ENCODE data around the gene KSR2. TPM values are rescaled to one million over a fixed set of nuclear protein-coding genes. Genes with fewer than 3 reads are reported as not detected.

Gene KSR2
- total and polyA plus RNA-seq, 7 donors, result under 0.01 to 1.1 (median 0.41) TPM

DNA sequence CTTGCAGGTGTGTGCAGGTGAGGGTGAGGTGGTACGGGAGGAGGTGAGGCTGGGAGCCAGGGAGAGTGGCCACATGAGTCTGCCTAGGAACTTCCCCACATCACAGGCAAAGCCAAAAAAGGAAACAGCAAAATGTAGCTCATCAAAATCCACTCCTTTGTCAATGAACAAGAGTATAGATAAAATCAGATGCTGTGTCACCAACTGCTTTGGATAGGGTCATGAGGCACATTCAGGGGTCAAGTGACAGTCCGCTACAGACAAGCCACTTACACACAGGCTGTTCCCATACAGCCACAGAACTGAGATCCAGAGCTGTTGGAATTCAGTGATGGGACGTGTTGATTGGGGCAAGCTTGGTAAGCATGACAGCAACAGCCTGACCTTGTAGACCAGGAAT lies 507.1 kb downstream of the KSR2 start:
- no peak overlapping the region for H3K27ac ChIP-seq
- intact Hi-C loops (cut with DNase I), result no loop called here
- H3K36me3 ChIP-seq, result no peaks in the 10 kb centered on the region
- H3K4me1 ChIP-seq, result no peaks in the 10 kb centered on the region
- peaks cover 0 to 4% (median 0%) of the 10 kb centered on the region in 3 donors for H3K27me3 ChIP-seq
- DNase-seq, result no peak
- 84 to 91% methylated on average over 3 of the region's 3 CpGs for WGBS, 2 donors
- TF ChIP-seq EP300 (IDR thresholded peaks at IDR 0.05) (no peak), POLR2AphosphoS5 (IDR thresholded peaks at IDR 0.05) (no peak), POLR2A (IDR thresholded peaks at IDR 0.05) (no peak)
- TF ChIP-seq, protein P1, sequence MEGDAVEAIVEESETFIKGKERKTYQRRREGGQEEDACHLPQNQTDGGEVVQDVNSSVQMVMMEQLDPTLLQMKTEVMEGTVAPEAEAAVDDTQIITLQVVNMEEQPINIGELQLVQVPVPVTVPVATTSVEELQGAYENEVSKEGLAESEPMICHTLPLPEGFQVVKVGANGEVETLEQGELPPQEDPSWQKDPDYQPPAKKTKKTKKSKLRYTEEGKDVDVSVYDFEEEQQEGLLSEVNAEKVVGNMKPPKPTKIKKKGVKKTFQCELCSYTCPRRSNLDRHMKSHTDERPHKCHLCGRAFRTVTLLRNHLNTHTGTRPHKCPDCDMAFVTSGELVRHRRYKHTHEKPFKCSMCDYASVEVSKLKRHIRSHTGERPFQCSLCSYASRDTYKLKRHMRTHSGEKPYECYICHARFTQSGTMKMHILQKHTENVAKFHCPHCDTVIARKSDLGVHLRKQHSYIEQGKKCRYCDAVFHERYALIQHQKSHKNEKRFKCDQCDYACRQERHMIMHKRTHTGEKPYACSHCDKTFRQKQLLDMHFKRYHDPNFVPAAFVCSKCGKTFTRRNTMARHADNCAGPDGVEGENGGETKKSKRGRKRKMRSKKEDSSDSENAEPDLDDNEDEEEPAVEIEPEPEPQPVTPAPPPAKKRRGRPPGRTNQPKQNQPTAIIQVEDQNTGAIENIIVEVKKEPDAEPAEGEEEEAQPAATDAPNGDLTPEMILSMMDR (IDR thresholded peaks at IDR 0.05), result no peak
- no peaks in the 10 kb centered on the region for H3K9me3 ChIP-seq
- H3K4me3 ChIP-seq, result no peak overlapping the region

DNA sequence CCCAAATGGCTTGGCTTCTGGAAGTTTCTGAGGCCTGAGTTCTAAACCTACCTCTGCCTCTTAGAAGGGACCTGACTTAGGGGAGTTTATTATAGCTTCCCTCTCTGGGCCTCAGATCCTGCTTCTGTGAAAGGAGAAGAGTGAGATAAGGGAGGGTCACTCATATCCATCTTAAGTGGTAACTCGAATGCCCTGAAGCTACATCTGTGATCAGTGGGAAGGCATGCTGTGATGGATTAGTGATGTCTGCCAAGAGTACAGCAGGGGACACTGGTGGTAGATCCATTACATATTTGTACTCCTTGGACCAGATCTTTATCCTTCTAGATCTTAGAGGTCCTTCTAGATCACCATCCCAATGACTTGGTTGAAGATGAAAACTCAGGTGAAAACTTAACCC lies 509.6 kb downstream of the KSR2 start:
- Histone ChIP-seq H3K4me3 (no peak overlapping the region), H3K4me1 (no peaks in the 10 kb centered on the region), H3K27me3 (no peaks in the 10 kb centered on the region), H3K36me3 (no peaks in the 10 kb centered on the region), H3K27ac (no peak overlapping the region), H3K9me3 (no peaks in the 10 kb centered on the region)
- intact Hi-C loops (cut with DNase I), result no loop called here
- 88 to 91% methylated on average over 1 of the region's 1 CpG for WGBS, 2 donors
- no peak for DNase-seq
- TF ChIP-seq POLR2A (IDR thresholded peaks at IDR 0.05) (no peak), EP300 (IDR thresholded peaks at IDR 0.05) (no peak), POLR2AphosphoS5 (IDR thresholded peaks at IDR 0.05) (no peak)
- TF ChIP-seq, protein P1 (IDR thresholded peaks at IDR 0.05), result no peak

DNA sequence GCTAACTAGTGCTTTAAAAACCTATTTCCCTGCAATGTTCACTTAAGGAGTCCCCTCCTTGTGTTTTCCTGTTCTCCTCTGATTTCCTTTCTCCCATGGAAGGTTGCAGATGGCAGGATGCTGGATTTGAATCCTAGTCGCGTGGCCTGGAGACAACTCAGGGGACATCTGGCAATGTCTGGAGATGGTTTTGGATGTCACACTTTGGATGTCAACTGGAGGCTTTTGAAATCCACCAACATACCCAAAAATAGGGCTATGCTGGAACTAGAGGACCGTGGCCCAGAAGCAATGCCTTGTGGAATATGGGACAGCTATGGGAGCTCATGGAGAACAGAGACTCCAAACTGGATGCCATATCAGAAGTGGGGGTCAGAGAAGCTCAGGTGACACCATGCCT lies 511.6 kb downstream of the KSR2 start:
- no peaks in the 10 kb centered on the region for H3K4me1 ChIP-seq
- no peaks in the 10 kb centered on the region for H3K36me3 ChIP-seq
- no peaks in the 10 kb centered on the region for H3K27me3 ChIP-seq
- no peak overlapping the region for H3K27ac ChIP-seq
- 81 to 87% methylated on average over 3 of the region's 3 CpGs for WGBS, 2 donors
- H3K9me3 ChIP-seq, result no peaks in the 10 kb centered on the region
- H3K4me3 ChIP-seq, result no peak overlapping the region
- no peak for TF ChIP-seq EP300 (IDR thresholded peaks at IDR 0.05)
- TF ChIP-seq POLR2A (IDR thresholded peaks at IDR 0.05), result no peak
- TF ChIP-seq, protein P1 (IDR thresholded peaks at IDR 0.05), result no peak
- intact Hi-C loops (cut with DNase I), result no loop called here
- DNase-seq, result no peak

DNA sequence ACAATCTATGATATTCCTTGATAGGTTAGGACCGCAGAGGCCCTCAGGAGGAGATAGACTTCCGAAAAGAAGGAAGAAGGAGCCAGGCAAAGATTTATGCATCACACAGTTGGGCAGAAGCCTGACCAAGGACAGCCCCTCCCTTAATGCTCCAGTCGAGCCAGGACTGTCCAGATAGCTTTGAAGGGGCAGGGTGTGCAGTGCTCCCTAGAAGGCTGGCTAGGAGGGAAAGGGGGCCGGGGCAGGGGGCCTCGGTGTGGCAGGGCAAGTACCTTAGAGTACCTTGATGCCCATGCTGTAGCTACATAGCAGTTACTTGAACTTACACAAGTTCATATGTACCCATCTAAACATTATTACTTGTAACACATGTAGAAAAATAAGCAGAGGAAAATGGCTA lies 512.7 kb downstream of the KSR2 start:
- TF ChIP-seq POLR2AphosphoS5 (IDR thresholded peaks at IDR 0.05), result no peak
- intact Hi-C loops (cut with DNase I), result no loop called here
- H3K27me3 ChIP-seq, result peaks cover 0 to 3% (median 0%) of the 10 kb centered on the region in 3 donors
- H3K4me1 ChIP-seq, result no peaks in the 10 kb centered on the region
- H3K27ac ChIP-seq, result no peak overlapping the region
- DNase-seq, result no peak
- H3K4me3 ChIP-seq, result no peak overlapping the region
- WGBS, 2 donors, result 83 to 84% methylated on average over 5 of the region's 5 CpGs
- no peaks in the 10 kb centered on the region for H3K9me3 ChIP-seq
- H3K36me3 ChIP-seq, result no peaks in the 10 kb centered on the region

DNA sequence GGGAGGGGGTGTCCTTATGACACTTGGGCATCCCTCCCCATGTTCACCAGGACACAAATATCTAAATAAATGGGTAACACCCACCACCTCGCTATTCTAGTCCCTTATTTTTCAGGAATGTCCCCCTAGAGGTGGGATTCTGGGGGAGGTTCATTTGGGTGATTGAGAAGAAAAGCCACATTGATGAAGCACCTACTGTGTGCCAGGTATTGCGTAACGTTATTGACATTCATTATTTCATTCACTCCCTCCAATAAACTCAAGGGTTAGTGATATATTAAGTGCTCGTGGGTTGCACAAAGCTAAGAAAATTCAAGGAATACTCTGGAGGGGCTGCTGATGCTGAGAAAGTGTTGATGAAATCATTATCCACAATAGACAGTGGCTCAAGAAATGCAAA lies 514.8 kb downstream of the KSR2 start:
- WGBS, 2 donors, result 84% methylated on average over 4 of the region's 4 CpGs
- intact Hi-C loops (cut with DNase I), result no loop called here
- TF ChIP-seq POLR2AphosphoS5 (IDR thresholded peaks at IDR 0.05) (no peak), POLR2A (IDR thresholded peaks at IDR 0.05) (no peak), EP300 (IDR thresholded peaks at IDR 0.05) (no peak)
- TF ChIP-seq, protein P1 (IDR thresholded peaks at IDR 0.05), result no peak

More for the DNA sequence above, 514.8 kb downstream of the KSR2 start:
- Histone ChIP-seq H3K36me3 (no peaks in the 10 kb centered on the region), H3K4me1 (no peaks in the 10 kb centered on the region), H3K4me3 (no peak overlapping the region), H3K9me3 (no peaks in the 10 kb centered on the region), H3K27ac (no peak overlapping the region), H3K27me3 (peaks cover 0 to 3% (median 0%) of the 10 kb centered on the region in 3 donors)
- DNase-seq, result no peak
